ENCODE data around the gene GNAS. TPM values are rescaled to one million over a fixed set of nuclear protein-coding genes. Genes with fewer than 3 reads are reported as not detected.

The GNAS gene
- total RNA-seq, 8 experiments from 2014 or later = 567 to 1,051 (median 853) TPM

GRCh38 chr20:58864346-58864745, 11.8 kb downstream of the GNAS start:
- Histone ChIP-seq H3K4me1 (replicated peaks in 1 of 2) (peaks cover 7 to 22% of the 10 kb centered on the region in 2 donors), H3K4me3 (no peak overlapping the region), H3K27ac (no peak overlapping the region)
- ATAC-seq (replicated peaks in 6 of 8) = no peak
- 0 to 80% (median 43%) methylated on average over 1 to 2 of the region's 2 CpGs; no CpG with 5 or more reads in 3 of the 10 experiments for WGBS, 10 experiments
- in situ Hi-C loops (cut with MboI; ENCODE audit: low pct_unique_long_range_greater_than_20kb in 2 of 9, low sequenced_read_pairs in 9 of 9, unreplicated experiment in 9 of 9) = loop anchor here (10.0 to 25.0 kb wide), 7 partner anchors 202 to 627 kb away; partner anchors contain the start of genes ANKRD60 (in 2 of the 9) and STX16 (in 1 of the 9)

GRCh38 chr20:58865843-58866242, 13.3 kb downstream of the GNAS start:
- in situ Hi-C loops (cut with MboI; ENCODE audit: low pct_unique_long_range_greater_than_20kb in 2 of 9, low sequenced_read_pairs in 9 of 9, unreplicated experiment in 9 of 9) = loop anchor here (10.0 to 25.0 kb wide), 7 partner anchors 204 to 629 kb away; partner anchors contain the start of genes ANKRD60 (in 2 of the 9) and STX16 (in 1 of the 9)

GRCh38 chr20:58867211-58867610, 14.7 kb downstream of the GNAS start:
- Histone ChIP-seq H3K4me1 (replicated peaks in 1 of 2) (peaks cover 9 to 22% of the 10 kb centered on the region in 2 donors), H3K27ac (no peak overlapping the region), H3K4me3 (no peak overlapping the region)
- 0 to 86% (median 65%) methylated on average over 1 to 5 of the region's 5 CpGs for WGBS, 10 experiments
- ATAC-seq (replicated peaks in 6 of 8) = no peak
- in situ Hi-C loops (cut with MboI; ENCODE audit: low pct_unique_long_range_greater_than_20kb in 2 of 9, low sequenced_read_pairs in 9 of 9, unreplicated experiment in 9 of 9) = loop anchor here (10.0 to 25.0 kb wide), 7 partner anchors 205 to 630 kb away; partner anchors contain the start of genes ANKRD60 (in 2 of the 9) and STX16 (in 1 of the 9)

More at GRCh38 chr20:58865843-58866242, 13.3 kb downstream of the GNAS start:
- Histone ChIP-seq H3K4me3 (no peak overlapping the region), H3K4me1 (replicated peaks in 1 of 2) (peaks cover 9 to 22% of the 10 kb centered on the region in 2 donors), H3K27ac (no peak overlapping the region)
- ATAC-seq (replicated peaks in 6 of 8) = peak in 3 of 8 experiments; percentile 7 to 36 (median 23)
- WGBS, 10 experiments = 16 to 79% (median 53%) methylated on average over 1 to 2 of the region's 2 CpGs; no CpG with 5 or more reads in 6 of the 10 experiments

DNA sequence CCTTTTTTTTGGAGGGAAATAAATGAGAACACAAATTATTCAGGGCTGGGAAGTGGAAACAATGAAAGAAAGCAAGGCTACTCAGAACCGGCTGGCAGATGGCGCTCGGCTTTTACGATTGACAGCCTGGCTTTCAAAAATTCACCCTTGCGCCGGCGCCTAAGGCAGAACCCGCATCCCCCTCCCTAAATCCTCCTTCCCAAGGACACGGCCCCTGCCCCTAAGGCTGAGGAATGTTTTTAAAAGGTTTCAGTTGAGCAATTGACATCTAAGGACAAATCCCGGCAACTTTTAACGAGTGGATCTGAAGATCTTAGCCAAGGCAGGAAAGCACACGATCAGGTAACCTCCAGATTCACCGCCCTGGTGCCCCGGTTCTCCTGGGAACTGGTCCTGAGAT, 16.3 kb downstream of the GNAS start:
- Histone ChIP-seq H3K27ac (no peak overlapping the region), H3K4me1 (replicated peaks in 1 of 2) (peaks cover 9 to 18% of the 10 kb centered on the region in 2 donors), H3K4me3 (no peak overlapping the region)
- 12 to 60% (median 37%) methylated on average over 2 to 12 of the region's 14 CpGs; no CpG with 5 or more reads in 2 of the 10 experiments for WGBS, 10 experiments
- peak in 3 of 8 experiments; percentile 17 to 35 (median 33) for ATAC-seq (replicated peaks in 6 of 8)
- in situ Hi-C loops (cut with MboI; ENCODE audit: low pct_unique_long_range_greater_than_20kb in 2 of 9, low sequenced_read_pairs in 9 of 9, unreplicated experiment in 9 of 9) = loop anchor here (10.0 to 25.0 kb wide), 7 partner anchors 206 to 631 kb away; partner anchors contain the start of genes ANKRD60 (in 2 of the 9) and STX16 (in 1 of the 9)

- ATAC-seq (replicated peaks in 6 of 8) = no peak
- Histone ChIP-seq H3K4me3 (no peak overlapping the region), H3K27ac (no peak overlapping the region), H3K4me1 (replicated peaks in 1 of 2) (peaks cover 9 to 16% of the 10 kb centered on the region in 2 donors)
- in situ Hi-C loops (cut with MboI; ENCODE audit: low pct_unique_long_range_greater_than_20kb in 2 of 9, low sequenced_read_pairs in 9 of 9, unreplicated experiment in 9 of 9) = loop anchor here (10.0 to 25.0 kb wide), 7 partner anchors 207 to 632 kb away; partner anchors contain the start of genes ANKRD60 (in 2 of the 9) and STX16 (in 1 of the 9)
- 39 to 100% (median 81%) methylated on average over 1 to 7 of the region's 7 CpGs; no CpG with 5 or more reads in 1 of the 10 experiments for WGBS, 10 experiments
These were observed 17.2 kb downstream of the GNAS start for GRCh38 chr20:58869662-58870227.

- in situ Hi-C loops (cut with MboI; ENCODE audit: low pct_unique_long_range_greater_than_20kb in 2 of 9, low sequenced_read_pairs in 9 of 9, unreplicated experiment in 9 of 9) = loop anchor here (25.0 kb wide), 6 partner anchors 208 to 633 kb away; partner anchors contain the start of genes ANKRD60 (in 2 of the 9) and STX16 (in 1 of the 9)
- H3K4me3 ChIP-seq = no peak overlapping the region
- WGBS, 10 experiments = 0 to 83% (median 55%) methylated on average over 1 to 4 of the region's 7 CpGs
- H3K27ac ChIP-seq = no peak overlapping the region
- H3K4me1 ChIP-seq (replicated peaks in 1 of 2) = peaks cover 11 to 21% of the 10 kb centered on the region in 2 donors
- ATAC-seq (replicated peaks in 6 of 8) = peak; percentile 83 to 92 (median 86)
These were observed 17.9 kb downstream of the GNAS start for GRCh38 chr20:58870293-58871014.

DNA sequence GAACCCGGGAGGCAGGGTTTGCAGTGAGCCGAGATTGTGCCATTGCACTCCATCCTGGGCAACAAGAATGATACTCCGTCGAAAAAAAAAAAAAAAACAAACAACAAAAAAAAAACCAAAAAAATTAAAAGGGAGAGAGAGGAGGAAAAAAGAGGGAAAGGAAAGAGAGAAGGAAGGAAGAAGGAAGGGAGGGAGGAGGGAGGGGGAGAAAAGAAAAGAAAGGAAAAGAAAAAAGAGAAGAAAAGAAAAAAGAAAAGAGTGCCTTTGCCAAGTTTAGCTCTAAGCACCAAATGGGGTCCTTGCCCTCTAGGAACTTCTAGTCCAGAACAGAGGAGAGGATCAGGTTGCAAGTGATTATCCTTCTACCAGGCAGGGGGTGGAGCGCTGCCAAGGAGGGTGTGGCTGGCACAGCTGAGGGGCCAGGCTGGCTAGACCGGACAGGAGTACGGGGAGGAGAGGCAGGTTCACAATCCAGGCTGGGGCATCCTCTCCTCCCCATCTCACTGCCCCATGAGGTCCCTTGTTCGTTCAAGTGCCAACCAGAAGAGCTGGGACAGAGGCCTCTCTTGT, 19.1 kb downstream of the GNAS start:
- no peak overlapping the region for H3K27ac ChIP-seq
- ATAC-seq (replicated peaks in 6 of 8) = no peak
- peaks cover 16 to 22% of the 10 kb centered on the region in 2 donors for H3K4me1 ChIP-seq (replicated peaks in 1 of 2)
- 58 to 100% (median 86%) methylated on average over 1 to 5 of the region's 8 CpGs for WGBS, 10 experiments
- in situ Hi-C loops (cut with MboI; ENCODE audit: low pct_unique_long_range_greater_than_20kb in 2 of 9, low sequenced_read_pairs in 9 of 9, unreplicated experiment in 9 of 9) = loop anchor here (25.0 kb wide), 6 partner anchors 209 to 634 kb away; partner anchors contain the start of genes ANKRD60 (in 2 of the 9) and STX16 (in 1 of the 9)
- no peak overlapping the region for H3K4me3 ChIP-seq

DNA sequence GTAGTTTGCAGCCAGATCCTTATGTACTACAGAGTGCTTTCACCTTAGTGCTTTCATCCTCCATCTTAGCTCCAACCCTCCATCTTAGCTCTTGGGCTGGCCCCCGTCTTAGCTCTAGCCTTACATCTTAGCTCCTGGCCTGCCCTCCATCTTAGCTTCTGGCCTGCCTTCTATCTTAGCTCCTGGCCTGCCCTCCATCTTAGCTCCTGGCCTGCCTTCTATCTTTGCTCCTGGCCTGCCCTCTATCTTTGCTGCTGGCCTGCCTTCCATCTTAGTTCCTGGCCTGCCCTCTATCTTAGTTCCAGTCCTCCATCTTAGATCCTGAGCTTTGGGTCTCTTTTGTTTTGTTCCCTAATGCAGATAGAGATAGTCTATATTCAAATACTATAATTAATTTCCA, 22.0 kb downstream of the GNAS start:
- no CpG with 5 or more reads among the region's 1 CpG for WGBS, 10 experiments
- Histone ChIP-seq H3K27ac (no peak overlapping the region), H3K4me3 (no peak overlapping the region), H3K4me1 (replicated peaks in 1 of 2) (peaks cover 45% of the 10 kb centered on the region in 2 donors)
- in situ Hi-C loops (cut with MboI; ENCODE audit: low pct_unique_long_range_greater_than_20kb in 2 of 9, low sequenced_read_pairs in 9 of 9, unreplicated experiment in 9 of 9) = loop anchor here (25.0 kb wide), 6 partner anchors 212 to 637 kb away; partner anchors contain the start of genes ANKRD60 (in 2 of the 9) and STX16 (in 1 of the 9)
- no peak for ATAC-seq (replicated peaks in 6 of 8)

DNA sequence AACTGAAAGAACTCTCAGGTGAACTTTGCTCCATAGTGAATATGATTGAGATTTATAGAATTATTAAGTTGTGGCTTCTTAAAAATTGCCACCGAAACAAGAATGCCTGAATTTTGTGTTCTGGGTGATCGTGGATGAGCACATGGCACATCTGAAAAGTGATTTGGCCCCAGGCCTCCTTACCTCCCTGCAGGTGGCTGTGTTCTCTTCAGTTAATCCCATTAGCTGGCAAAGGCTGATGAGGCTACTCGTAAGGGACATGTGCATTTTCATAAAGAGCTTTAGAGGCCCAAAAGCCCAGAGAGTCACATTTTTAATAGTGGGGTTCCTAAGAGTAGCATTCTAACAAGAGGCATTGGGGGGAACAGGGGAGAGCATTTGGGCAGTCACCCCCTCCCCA, 22.6 kb downstream of the GNAS start:
- Histone ChIP-seq H3K4me3 (no peak overlapping the region), H3K4me1 (replicated peaks in 1 of 2) (peaks cover 51 to 52% of the 10 kb centered on the region in 2 donors), H3K27ac (no peak overlapping the region)
- 71 to 100% (median 93%) methylated on average over 1 to 3 of the region's 3 CpGs; no CpG with 5 or more reads in 5 of the 10 experiments for WGBS, 10 experiments
- ATAC-seq (replicated peaks in 6 of 8) = no peak
- in situ Hi-C loops (cut with MboI; ENCODE audit: low pct_unique_long_range_greater_than_20kb in 2 of 9, low sequenced_read_pairs in 9 of 9, unreplicated experiment in 9 of 9) = loop anchor here in 1 of 9 experiments (25.0 kb wide), 1 partner anchor 162 kb away; the partner anchor contains the start of genes ATP5F1E and PRELID3B

DNA sequence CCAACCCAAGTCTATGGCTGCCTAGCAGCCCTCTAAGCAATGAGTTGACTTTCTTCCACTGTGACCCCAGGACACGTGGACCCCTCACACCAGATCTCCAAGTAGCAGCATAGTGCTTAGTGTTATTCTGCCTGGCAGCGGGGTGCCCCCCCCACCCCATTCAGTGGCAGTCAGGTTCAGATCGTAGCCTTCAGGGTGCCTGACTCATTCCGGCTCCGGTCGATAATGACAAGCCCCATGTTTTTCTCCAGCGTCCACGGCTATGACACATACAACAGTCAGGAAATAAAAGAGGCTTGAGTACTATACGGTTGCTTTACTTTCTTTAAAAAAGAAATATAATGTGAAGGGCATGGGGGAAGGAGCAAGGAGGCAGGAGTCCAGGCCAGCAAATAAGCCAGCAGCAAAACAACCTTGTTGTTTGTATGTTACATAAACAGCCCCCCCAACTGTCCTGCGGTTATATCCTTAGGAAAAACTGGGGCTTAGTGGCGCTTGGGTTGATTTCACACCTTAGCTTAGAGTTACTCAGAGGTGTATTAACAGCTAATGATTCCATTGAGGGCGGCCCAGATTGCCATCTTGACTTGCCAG, 23.1 kb downstream of the GNAS start:
- in situ Hi-C loops (cut with MboI; ENCODE audit: low pct_unique_long_range_greater_than_20kb in 2 of 9, low sequenced_read_pairs in 9 of 9, unreplicated experiment in 9 of 9) = loop anchor here in 1 of 9 experiments (25.0 kb wide), 1 partner anchor 162 kb away; the partner anchor contains the start of genes ATP5F1E and PRELID3B
- ATAC-seq (replicated peaks in 6 of 8) = peak in 5 of 8 experiments; percentile 25 to 66 (median 56)
- peaks cover 52 to 57% of the 10 kb centered on the region in 2 donors for H3K4me1 ChIP-seq (replicated peaks in 1 of 2)
- peak overlapping the region; percentile 15 to 35 for H3K27ac ChIP-seq
- WGBS, 10 experiments = 47 to 90% (median 80%) methylated on average over 1 to 9 of the region's 12 CpGs; no CpG with 5 or more reads in 1 of the 10 experiments
- no peak overlapping the region for H3K4me3 ChIP-seq

GRCh38 chr20:58876437-58876836, 23.9 kb downstream of the GNAS start:
- Histone ChIP-seq H3K4me1 (replicated peaks in 1 of 2) (peaks cover 54 to 63% of the 10 kb centered on the region in 2 donors), H3K27ac (peak overlapping the region; percentile 72 to 75), H3K4me3 (no peak overlapping the region)
- WGBS, 10 experiments = 20 to 100% (median 58%) methylated on average over 1 to 7 of the region's 7 CpGs; no CpG with 5 or more reads in 1 of the 10 experiments
- in situ Hi-C loops (cut with MboI; ENCODE audit: low pct_unique_long_range_greater_than_20kb in 2 of 9, low sequenced_read_pairs in 9 of 9, unreplicated experiment in 9 of 9) = loop anchor here in 1 of 9 experiments (25.0 kb wide), 1 partner anchor 161 kb away; the partner anchor contains the start of genes ATP5F1E and PRELID3B
- ATAC-seq (replicated peaks in 6 of 8) = peak in 3 of 8 experiments; percentile 2 to 13 (median 8)

All from motor neuron (in vitro differentiated cells).